WTC11 (cell line): ENCODE data around the gene SUCLG2. TPM values are rescaled to one million over a fixed set of nuclear protein-coding genes. Genes with fewer than 3 reads are reported as not detected.

Source experiments
- ATAC-seq: fragments of 200-7000 bp; cut with Tn5 transposase; 2 replicates; pipeline ENCODE4 v1.10.0; 2021; ENCODE audit warnings: mild to moderate bottlenecking, moderate library complexity
- CTCF ChIA-PET: fragments of 300-600 bp; sonication (Branson Sonifier 250); formaldehyde crosslinking; loops from one replicate; lab custom pipeline; 2021; ENCODE audit warnings: antibody characterized with exemption; lab: Charles Lee
- POLR2A ChIA-PET: fragments of 350-600 bp; sonication (Branson Sonifier 250); formaldehyde crosslinking; loops from one replicate; lab custom pipeline; 2021; ENCODE audit warnings: antibody characterized with exemption; lab: Charles Lee
- DNase-seq: peaks from one replicate; pipeline ENCODE4 v3.0.0; 2021; ENCODE audit warnings: low spot score
- H3K27ac Mint-ChIP-seq: 2 replicates; pipeline ENCODE4 v1.8.0; 2021; ENCODE audit warnings: mixed read lengths
- H3K27me3 Mint-ChIP-seq: 2 replicates; pipeline ENCODE4 v1.8.0; 2021; ENCODE audit warnings: low read depth, mild to moderate bottlenecking, moderate library complexity, mixed read lengths
- H3K36me3 Mint-ChIP-seq: 2 replicates; pipeline ENCODE4 v1.8.0; 2021; ENCODE audit warnings: mixed read lengths
- H3K4me1 Mint-ChIP-seq: 2 replicates; pipeline ENCODE4 v1.8.0; 2022; ENCODE audit warnings: mixed read lengths
- H3K4me3 Mint-ChIP-seq: 2 replicates; pipeline ENCODE4 v1.8.0; 2021; ENCODE audit warnings: mild to moderate bottlenecking, moderate library complexity, mixed read lengths
- H3K9me3 Mint-ChIP-seq: 2 replicates; pipeline ENCODE4 v1.8.0; 2021; ENCODE audit warnings: mixed read lengths
- ARID4B ChIP-seq: sonication (generic); formaldehyde crosslinking; IDR thresholded peaks from 2 replicates; pipeline ENCODE4 v1.8.0; 2023; ENCODE audit warnings: missing genetic modification reagents, mild to moderate bottlenecking, borderline replicate concordance
- ATF2 ChIP-seq: sonication (generic); formaldehyde crosslinking; IDR thresholded peaks from 2 replicates; pipeline ENCODE4 v1.8.1; 2022; ENCODE audit warnings: low read depth, missing genetic modification reagents, borderline replicate concordance
- ATF3 ChIP-seq: sonication (generic); formaldehyde crosslinking; conservative IDR thresholded peaks from 2 replicates; pipeline ENCODE4 v1.8.1; 2022; ENCODE audit warnings: mild to moderate bottlenecking, missing genetic modification reagents
- E2F1 ChIP-seq: sonication (generic); formaldehyde crosslinking; IDR thresholded peaks from 2 replicates; pipeline ENCODE4 v1.8.0; 2022; ENCODE audit warnings: mild to moderate bottlenecking, missing genetic modification reagents
- ELF4 ChIP-seq: sonication (generic); formaldehyde crosslinking; IDR thresholded peaks from 2 replicates; pipeline ENCODE4 v1.8.1; 2022; ENCODE audit warnings: low read depth, mild to moderate bottlenecking, moderate library complexity, missing genetic modification reagents
- KAT7 ChIP-seq: sonication (generic); formaldehyde crosslinking; IDR thresholded peaks from 2 replicates; pipeline ENCODE4 v1.8.1; 2023; ENCODE audit warnings: missing genetic modification reagents, mild to moderate bottlenecking, borderline replicate concordance
- NFATC4 ChIP-seq: fragments of 250-450 bp; sonication (Bioruptor Pico); IDR thresholded peaks from 2 replicates; pipeline ENCODE4 v1.9.0; 2021; ENCODE audit warnings: mild to moderate bottlenecking
- NFE2L1 ChIP-seq: sonication (generic); formaldehyde crosslinking; IDR thresholded peaks from 2 replicates; pipeline ENCODE4 v1.8.1; 2023; ENCODE audit warnings: missing genetic modification reagents
- PRDM15 ChIP-seq: sonication (generic); formaldehyde crosslinking; IDR thresholded peaks from 2 replicates; pipeline ENCODE4 v1.8.0; 2022; ENCODE audit warnings: missing genetic modification reagents
- PREB ChIP-seq: sonication (generic); formaldehyde crosslinking; IDR thresholded peaks from 2 replicates; pipeline ENCODE4 v1.8.1; 2022; ENCODE audit warnings: mild to moderate bottlenecking, missing genetic modification reagents, moderate library complexity, borderline replicate concordance
- SMAD4 ChIP-seq: sonication (generic); formaldehyde crosslinking; IDR thresholded peaks from 2 replicates; pipeline ENCODE4 v1.8.0; 2022; ENCODE audit warnings: mild to moderate bottlenecking, missing genetic modification reagents
- SOX15 ChIP-seq: fragments of 250-450 bp; sonication (Bioruptor Pico); IDR thresholded peaks from 2 replicates; pipeline ENCODE4 v1.9.0; 2021; ENCODE audit warnings: mild to moderate bottlenecking
- ZMAT4 ChIP-seq: fragments of 250-450 bp; sonication (Bioruptor Pico); IDR thresholded peaks from 2 replicates; pipeline ENCODE4 v1.9.0; 2021; ENCODE audit warnings: mild to moderate bottlenecking
- ZNF121 ChIP-seq: sonication (generic); formaldehyde crosslinking; IDR thresholded peaks from 2 replicates; pipeline ENCODE4 v1.8.0; 2023; ENCODE audit warnings: missing genetic modification reagents
- ZNF281 ChIP-seq: sonication (generic); formaldehyde crosslinking; IDR thresholded peaks from 2 replicates; pipeline ENCODE4 v1.8.0; 2023; ENCODE audit warnings: mild to moderate bottlenecking, missing genetic modification reagents
- ZNF532 ChIP-seq: fragments of 250-450 bp; sonication (Bioruptor Pico); IDR thresholded peaks from 2 replicates; pipeline ENCODE4 v1.9.0; 2021; ENCODE audit warnings: mild to moderate bottlenecking, borderline replicate concordance
- total RNA-seq: library from RNA; stranded (reverse); gene quantifications from 3 replicates; pipeline ENCODE4 v1.2.3, GENCODE V29; 2021

SUCLG2 gene
- total RNA-seq, 1 experiment from 2014 or later = 39.7 TPM

GRCh38 chr3:67486883-67487282 lies 167.5 kb downstream of the SUCLG2 start:
- DNase-seq = no peak
- no peaks in the 10 kb centered on the region for H3K27me3 Mint-ChIP-seq
- H3K9me3 Mint-ChIP-seq = no peaks in the 10 kb centered on the region
- POLR2A ChIA-PET = no interaction called here
- peaks cover 20% of the 10 kb centered on the region for H3K4me1 Mint-ChIP-seq
- H3K4me3 Mint-ChIP-seq = no peak overlapping the region
- ATAC-seq = no peak
- CTCF ChIA-PET = no interaction called here
- H3K36me3 Mint-ChIP-seq = peaks cover 1% of the 10 kb centered on the region; the same call in 1 of the 2 replicates
- H3K27ac Mint-ChIP-seq = no peak overlapping the region
- TF ChIP-seq ARID4B (CRISPR knock-in tag) = no peak
- no peak for TF ChIP-seq NFATC4 (CRISPR knock-in tag)
- TF ChIP-seq ZNF532 (CRISPR knock-in tag) = no peak
- TF ChIP-seq SOX15 (CRISPR knock-in tag) = no peak
- no peak for TF ChIP-seq KAT7 (CRISPR knock-in tag)
- no peak for TF ChIP-seq ZNF121 (CRISPR knock-in tag)
- TF ChIP-seq SMAD4 (CRISPR knock-in tag) = no peak
- TF ChIP-seq ELF4 = no peak
- TF ChIP-seq ZMAT4 (CRISPR knock-in tag) = no peak
- TF ChIP-seq ATF2 (CRISPR knock-in tag) = no peak
- no peak for TF ChIP-seq ZNF281 (CRISPR knock-in tag)
- no peak for TF ChIP-seq ATF3 (CRISPR knock-in tag)
- no peak for TF ChIP-seq PRDM15 (CRISPR knock-in tag)
- no peak for TF ChIP-seq E2F1 (CRISPR knock-in tag)
- TF ChIP-seq PREB = no peak
- no peak for TF ChIP-seq NFE2L1 (CRISPR knock-in tag)
